Skeletal muscle satellite cell (primary cell): ENCODE results near the gene XPO4.

ENCODE experiments used
- H3K27me3 ChIP-seq: 2 replicates; pipeline ENCODE4 v1.7.0; 2013; ENCODE audit warnings: low read length; ENCODE audit not compliant: control insufficient read depth, insufficient read depth
- H3K36me3 ChIP-seq: 2 replicates; pipeline ENCODE4 v1.7.0; 2013; ENCODE audit warnings: mild to moderate bottlenecking, control low read depth, low read length; ENCODE audit not compliant: insufficient read depth
- H3K4me1 ChIP-seq: 2 replicates; pipeline ENCODE4 v1.7.0; 2013; ENCODE audit warnings: low read length; ENCODE audit not compliant: control insufficient read depth, insufficient read depth
- H3K4me2 ChIP-seq: 2 replicates; pipeline ENCODE4 v1.7.0; 2013; ENCODE audit warnings: mild to moderate bottlenecking, low read length
- H3K4me3 ChIP-seq: 2 replicates; pipeline ENCODE4 v1.7.0; 2013; ENCODE audit warnings: low read length
- H3K9ac ChIP-seq: 2 replicates; pipeline ENCODE4 v1.7.0; 2013; ENCODE audit warnings: mild to moderate bottlenecking, low read depth, low read length, moderate library complexity
- H3K9me3 ChIP-seq: replicated peaks from 2 replicates; pipeline ENCODE4 v1.7.0; 2013; ENCODE audit warnings: mild to moderate bottlenecking, control low read depth, low read length

The XPO4 gene

DNA sequence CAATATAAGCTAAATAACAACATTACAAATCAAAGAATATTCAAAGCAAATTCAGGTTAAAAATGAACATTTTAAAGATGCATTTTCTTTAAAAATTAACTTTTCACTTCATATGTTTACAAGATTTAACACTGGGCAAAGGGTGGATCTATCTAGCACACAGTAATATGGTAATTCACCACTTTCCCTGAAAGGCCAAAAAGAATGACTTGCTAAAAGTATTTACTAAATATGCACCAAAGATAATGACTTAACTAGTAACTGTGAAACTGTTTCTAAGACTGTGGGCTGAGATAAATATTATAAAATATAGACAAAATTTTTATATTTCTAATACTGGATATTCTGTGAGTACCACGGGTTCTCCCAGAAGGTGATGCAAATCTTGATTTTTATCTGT lies 124.2 kb downstream of the XPO4 start:
- Histone ChIP-seq H3K4me1 (no peaks in the 10 kb centered on the region), H3K27me3 (no peaks in the 10 kb centered on the region), H3K9ac (no peak overlapping the region), H3K9me3 (no peaks in the 10 kb centered on the region), H3K4me3 (no peak overlapping the region), H3K4me2 (no peak overlapping the region), H3K36me3 (no peaks in the 10 kb centered on the region)

DNA sequence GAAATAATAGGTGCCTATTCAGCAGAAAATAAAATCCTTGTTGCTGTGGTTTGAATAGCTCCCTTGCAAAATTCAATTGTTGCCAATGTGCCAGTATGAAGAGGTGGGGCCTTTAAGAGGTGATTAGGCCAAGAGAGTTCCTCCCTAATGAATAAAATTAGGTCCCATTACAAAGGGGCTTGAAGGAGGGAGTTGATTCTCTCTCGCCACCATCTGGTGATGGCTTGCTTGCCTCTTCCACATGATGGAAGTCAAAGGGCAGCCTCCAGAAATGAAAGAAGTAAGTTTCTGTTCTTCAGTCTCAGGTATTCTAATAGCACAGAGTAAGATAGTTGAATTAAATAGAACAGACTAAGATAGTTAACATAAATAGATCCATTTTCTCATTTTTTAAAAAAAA lies 125.8 kb downstream of the XPO4 start:
- Histone ChIP-seq H3K4me1 (peaks cover 9% of the 10 kb centered on the region), H3K36me3 (no peaks in the 10 kb centered on the region), H3K27me3 (no peaks in the 10 kb centered on the region), H3K9me3 (no peaks in the 10 kb centered on the region), H3K4me3 (no peak overlapping the region), H3K9ac (no peak overlapping the region), H3K4me2 (no peak overlapping the region)

DNA sequence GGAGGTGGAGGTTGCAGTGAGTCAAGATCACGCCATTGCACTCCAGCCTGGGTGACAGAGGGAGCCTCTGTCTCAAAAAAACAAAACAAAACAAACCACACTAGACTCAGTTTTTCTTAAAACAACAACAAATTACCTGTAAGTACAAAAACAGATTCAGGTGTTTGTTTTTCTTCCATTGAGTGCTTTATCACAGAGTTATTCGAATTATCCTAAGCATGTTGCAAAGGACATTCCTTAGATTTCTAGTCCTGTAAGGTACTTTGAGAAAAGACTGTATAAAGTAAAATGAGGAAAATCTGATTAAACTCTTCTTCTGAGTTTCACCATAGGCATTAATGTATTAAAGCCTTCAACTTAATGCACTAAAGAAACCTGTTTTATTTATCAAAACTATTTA lies 126.6 kb downstream of the XPO4 start:
- Histone ChIP-seq H3K4me2 (no peak overlapping the region), H3K4me1 (peaks cover 9% of the 10 kb centered on the region), H3K36me3 (peaks cover 5% of the 10 kb centered on the region), H3K4me3 (no peak overlapping the region), H3K9ac (no peak overlapping the region), H3K9me3 (no peaks in the 10 kb centered on the region), H3K27me3 (no peaks in the 10 kb centered on the region)

DNA sequence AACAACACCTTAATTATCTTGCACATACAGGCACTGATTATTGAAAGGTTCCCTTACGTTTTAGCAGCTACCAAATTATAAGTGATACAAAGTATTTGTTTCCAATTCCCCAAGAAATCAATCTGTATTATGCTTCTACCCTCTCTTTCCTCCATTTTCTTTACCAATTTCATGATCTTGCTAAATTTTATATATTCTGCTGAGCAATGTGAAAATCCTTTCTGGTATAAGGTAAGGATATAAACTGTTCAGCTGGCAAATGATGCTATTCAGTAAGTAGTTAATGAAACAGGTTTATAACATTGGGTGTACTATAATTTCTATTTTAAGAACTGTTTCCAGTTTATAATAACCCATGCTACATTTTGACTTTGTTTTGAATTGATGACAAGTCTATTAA lies 127.8 kb downstream of the XPO4 start:
- Histone ChIP-seq H3K4me1 (peaks cover 9% of the 10 kb centered on the region), H3K9me3 (peaks cover 3% of the 10 kb centered on the region), H3K4me2 (no peak overlapping the region), H3K9ac (no peak overlapping the region), H3K36me3 (peaks cover 8% of the 10 kb centered on the region), H3K4me3 (no peak overlapping the region), H3K27me3 (no peaks in the 10 kb centered on the region)

DNA sequence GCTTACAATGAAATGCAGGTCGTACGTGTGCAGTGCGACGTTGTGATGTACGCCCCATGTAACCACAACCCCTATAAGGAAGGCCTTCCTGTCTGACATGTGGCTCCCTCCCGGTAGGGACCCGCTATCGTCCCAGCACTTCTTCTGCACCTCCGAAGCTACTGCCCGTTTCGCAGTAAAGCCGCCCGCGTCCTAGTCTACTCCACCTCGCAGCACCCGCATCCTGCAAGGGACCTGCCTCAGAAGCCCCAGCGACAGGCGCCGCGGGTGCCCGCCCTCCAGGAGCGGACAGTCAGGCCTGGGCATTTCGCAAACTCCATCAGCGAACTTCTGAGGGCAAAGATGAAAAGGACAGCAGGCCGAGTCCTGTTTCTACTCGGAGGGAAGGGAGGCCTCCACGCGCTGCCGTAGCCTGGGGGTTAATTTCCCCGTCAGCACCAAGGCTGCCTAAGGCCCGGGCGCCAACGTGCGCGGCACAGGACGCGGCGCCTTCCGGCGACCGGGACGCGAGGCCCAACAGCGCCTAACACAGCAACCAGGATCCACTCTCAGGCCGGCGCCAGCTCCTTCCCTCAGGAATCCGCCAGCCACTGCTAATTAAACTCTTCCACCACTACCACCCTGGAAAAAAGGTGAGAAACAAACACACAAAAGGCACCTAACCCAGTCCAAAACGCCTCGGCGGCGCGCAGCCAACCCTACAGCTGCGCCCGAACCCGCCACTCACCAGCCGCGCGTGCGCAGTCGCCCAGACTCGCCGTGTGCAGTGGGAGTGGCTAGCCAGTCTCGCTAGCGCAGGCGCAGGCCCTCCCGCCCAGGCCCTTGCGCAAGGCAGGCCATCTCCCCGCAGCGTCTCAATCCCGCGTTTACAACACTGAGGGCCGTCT lies 129.1 kb downstream of the XPO4 start, which contains the start of gene EEF1AKMT1:
Gene EEF1AKMT1, minus strand, starts transcription at position 768 of the 887 bp plus-strand sequence. CDS start 16,363 bp downstream, outside the sequence.
- Histone ChIP-seq H3K9ac (peak within 1 kb of the TSS; percentile 87), H3K4me3 (peak within 1 kb of the TSS; percentile 69), H3K4me2 (peak within 1 kb of the TSS; percentile 82), H3K36me3 (peaks cover 8% of the 10 kb centered on the region), H3K27me3 (no peaks in the 10 kb centered on the region), H3K9me3 (peaks cover 3% of the 10 kb centered on the region), H3K4me1 (peaks cover 9% of the 10 kb centered on the region)

DNA sequence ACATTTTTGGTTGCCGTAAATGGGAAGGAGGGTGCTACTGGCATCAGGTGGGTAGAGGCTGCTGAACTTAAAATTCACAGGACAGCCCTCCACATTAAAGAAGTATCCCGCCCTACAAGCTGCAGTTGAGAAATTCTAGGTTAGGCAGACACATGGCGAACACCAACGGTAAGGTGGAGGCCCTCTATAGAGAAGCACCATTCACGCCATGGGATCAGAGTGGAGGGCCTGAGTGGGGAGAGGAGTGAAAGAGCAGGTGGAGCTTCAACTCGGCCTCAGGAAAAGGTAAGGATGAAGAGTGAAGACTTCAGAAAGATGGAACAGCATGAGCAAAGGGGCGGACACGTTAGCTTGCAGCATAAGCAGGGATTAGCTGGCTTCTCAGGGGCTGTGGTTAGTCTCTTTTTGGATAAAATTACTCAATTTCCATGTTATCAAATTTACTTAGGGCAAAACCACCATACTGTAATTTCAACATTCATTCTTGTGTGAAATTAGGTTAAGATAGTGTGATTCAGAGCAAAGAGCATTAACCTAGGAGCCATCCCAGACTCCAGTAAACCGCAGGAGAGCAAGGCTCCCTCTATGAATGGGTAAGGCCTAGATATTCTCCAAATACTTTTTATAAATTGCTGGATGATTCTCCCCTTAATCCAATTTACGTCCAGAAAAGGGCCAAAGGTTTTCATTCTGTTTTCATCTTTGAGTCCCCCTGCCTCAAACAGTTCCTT lies 130.0 kb downstream of the XPO4 start:
- Histone ChIP-seq H3K9ac (peak overlapping the region; percentile 87), H3K36me3 (peaks cover 8% of the 10 kb centered on the region), H3K4me2 (peak overlapping the region; percentile 82), H3K4me1 (peaks cover 9% of the 10 kb centered on the region), H3K27me3 (no peaks in the 10 kb centered on the region), H3K4me3 (peak overlapping the region; percentile 69), H3K9me3 (peaks cover 3% of the 10 kb centered on the region)

DNA sequence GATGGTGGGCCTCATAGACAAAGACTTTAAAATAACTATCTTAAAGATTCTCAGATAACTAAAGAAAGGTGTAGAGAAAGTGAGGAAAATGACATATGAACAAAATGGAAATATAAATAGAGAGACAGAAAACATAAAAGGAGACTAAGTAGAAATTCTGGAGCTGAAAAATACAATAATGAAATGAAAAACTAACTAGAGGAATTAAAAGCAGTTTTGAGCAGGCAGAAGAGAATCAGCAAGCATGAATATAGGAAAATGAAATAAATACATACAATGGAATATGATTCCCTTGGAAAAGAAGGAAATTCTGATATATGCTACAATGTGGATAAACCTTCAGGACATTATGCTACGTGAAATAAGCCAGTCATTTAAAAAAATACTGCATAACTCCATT lies 132.7 kb downstream of the XPO4 start:
- H3K27me3 ChIP-seq, result no peaks in the 10 kb centered on the region
- H3K9me3 ChIP-seq, result peaks cover 3% of the 10 kb centered on the region
- H3K9ac ChIP-seq, result no peak overlapping the region
- peaks cover 9% of the 10 kb centered on the region for H3K4me1 ChIP-seq
- no peak overlapping the region for H3K4me2 ChIP-seq
- peaks cover 8% of the 10 kb centered on the region for H3K36me3 ChIP-seq
- H3K4me3 ChIP-seq, result no peak overlapping the region

DNA sequence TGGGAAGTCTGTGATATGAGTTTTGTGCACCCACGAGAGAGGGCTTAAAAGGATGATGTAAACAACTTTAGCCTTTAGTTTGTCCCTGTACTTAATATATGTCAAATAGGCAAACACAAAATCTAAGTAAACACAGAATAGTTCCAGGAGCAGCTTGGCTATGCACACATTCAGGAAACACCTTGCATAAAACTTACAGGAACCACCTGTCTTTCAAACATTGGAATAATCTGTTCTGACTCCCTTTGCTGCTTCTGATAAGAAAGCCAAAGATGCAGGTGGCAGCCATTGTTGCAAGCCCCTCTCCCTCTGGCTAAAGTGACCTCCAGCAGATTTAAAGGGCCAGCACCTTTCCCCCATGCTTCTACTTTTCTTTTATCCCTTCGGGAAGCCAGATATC lies 133.5 kb downstream of the XPO4 start:
- H3K9ac ChIP-seq, result no peak overlapping the region
- no peak overlapping the region for H3K4me2 ChIP-seq
- peaks cover 3% of the 10 kb centered on the region for H3K9me3 ChIP-seq
- no peak overlapping the region for H3K4me3 ChIP-seq
- no peaks in the 10 kb centered on the region for H3K27me3 ChIP-seq
- peaks cover 8% of the 10 kb centered on the region for H3K36me3 ChIP-seq
- peaks cover 9% of the 10 kb centered on the region for H3K4me1 ChIP-seq

DNA sequence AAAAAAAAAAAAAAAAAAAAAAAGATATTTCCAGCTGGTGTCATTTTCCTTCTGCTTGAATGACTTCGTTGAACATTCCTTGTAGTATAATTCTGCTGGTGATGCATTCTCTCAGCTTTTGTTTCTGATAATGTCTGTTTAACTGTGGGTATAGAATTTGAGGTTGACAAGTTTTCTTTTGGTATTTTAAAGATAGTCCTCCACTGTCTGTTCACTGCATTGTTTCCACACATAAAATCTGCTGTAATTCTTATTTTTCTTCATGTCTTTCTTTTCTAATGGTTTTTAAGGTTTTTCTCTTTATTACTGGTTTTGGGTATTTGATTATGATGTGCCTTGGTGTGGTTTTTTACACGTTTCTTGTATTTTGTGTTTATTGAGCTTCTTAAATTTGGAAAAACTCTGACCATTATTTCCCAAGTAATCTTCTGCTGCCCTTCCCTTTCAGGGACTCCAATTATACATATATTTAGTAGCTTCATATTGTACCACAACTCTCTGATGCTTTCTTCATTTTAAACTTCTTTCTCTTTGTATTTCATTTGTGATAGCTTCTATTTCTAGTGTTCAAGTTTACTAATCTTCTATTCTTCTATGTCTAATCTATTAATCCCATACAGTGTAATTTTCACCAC lies 135.1 kb downstream of the XPO4 start:
- H3K4me2 ChIP-seq, result no peak overlapping the region
- peaks cover 3% of the 10 kb centered on the region for H3K9me3 ChIP-seq
- no peak overlapping the region for H3K9ac ChIP-seq
- H3K36me3 ChIP-seq, result peaks cover 8% of the 10 kb centered on the region
- peaks cover 3% of the 10 kb centered on the region for H3K4me1 ChIP-seq
- H3K4me3 ChIP-seq, result no peak overlapping the region
- no peaks in the 10 kb centered on the region for H3K27me3 ChIP-seq

DNA sequence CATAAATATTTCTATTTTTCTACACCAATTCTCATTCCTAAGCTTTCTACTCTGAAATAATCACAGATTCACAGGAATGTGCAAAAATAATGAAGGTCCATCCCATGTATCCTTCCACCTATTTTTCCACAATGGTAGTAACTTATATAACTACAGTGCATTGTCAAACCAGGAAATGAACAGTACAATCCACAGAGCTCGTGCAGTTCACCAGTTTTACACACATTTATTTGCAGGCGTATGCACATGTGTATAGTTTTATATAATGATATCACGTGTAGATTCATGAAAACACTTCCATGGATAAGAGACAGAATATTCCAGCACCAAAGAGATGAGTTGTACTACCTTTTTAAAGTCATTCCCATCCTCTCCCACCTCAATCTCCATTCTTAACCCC lies 141.7 kb downstream of the XPO4 start:
- Histone ChIP-seq H3K4me2 (no peak overlapping the region), H3K9me3 (no peaks in the 10 kb centered on the region), H3K4me1 (no peaks in the 10 kb centered on the region), H3K27me3 (no peaks in the 10 kb centered on the region), H3K9ac (no peak overlapping the region), H3K4me3 (no peak overlapping the region), H3K36me3 (no peaks in the 10 kb centered on the region)

DNA sequence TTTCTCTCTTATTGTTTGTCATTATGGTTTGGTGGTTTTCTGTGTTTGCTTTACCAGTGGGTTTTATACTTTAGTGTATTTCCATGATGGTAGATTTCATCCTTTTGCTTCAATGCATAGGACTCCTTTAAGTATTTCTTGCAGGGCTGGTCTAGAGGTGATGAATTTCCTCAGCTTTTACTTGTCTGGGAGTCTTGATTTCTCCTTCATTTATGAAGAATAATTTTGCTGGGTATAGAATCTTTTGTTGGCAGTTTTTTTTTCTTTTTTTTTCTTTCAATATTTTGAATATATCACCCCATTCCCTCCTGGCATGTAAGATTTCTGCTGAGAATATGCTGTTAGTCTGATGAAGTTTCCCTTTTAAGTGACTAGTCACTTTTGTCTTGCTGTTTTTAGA lies 148.5 kb downstream of the XPO4 start:
- H3K36me3 ChIP-seq, result peaks cover 10% of the 10 kb centered on the region
- no peak overlapping the region for H3K9ac ChIP-seq
- no peak overlapping the region for H3K4me2 ChIP-seq
- peaks cover 9% of the 10 kb centered on the region for H3K9me3 ChIP-seq
- no peaks in the 10 kb centered on the region for H3K4me1 ChIP-seq
- no peak overlapping the region for H3K4me3 ChIP-seq
- no peaks in the 10 kb centered on the region for H3K27me3 ChIP-seq
